ENCODE data around the gene PIWIL4. TPM values are rescaled to one million over a fixed set of nuclear protein-coding genes. Genes with fewer than 3 reads are reported as not detected.
A peak's percentile ranks its signal among the peaks of the same experiment; 100 is the strongest.

The PIWIL4 gene
- total and polyA plus RNA-seq, 9 of the 15 experiments (the other 6 are each of a cell fraction or from before 2014, with no cell fraction given): 6.3 to 17.0 (median 10.8) TPM

- TF ChIP-seq ZBTB1 (CRISPR knock-in tag; IDR thresholded peaks at IDR 0.05; ENCODE audit: borderline replicate concordance, low read depth) (no peak), ZSCAN32 (CRISPR knock-in tag; IDR thresholded peaks at IDR 0.05) (no peak), STAG1 (CRISPR knock-in tag; IDR thresholded peaks at IDR 0.05; ENCODE audit: borderline replicate concordance) (no peak), FOXK1 (CRISPR knock-in tag; IDR thresholded peaks at IDR 0.05; ENCODE audit: borderline replicate concordance) (no peak), KLF1 (tag; IDR thresholded peaks at IDR 0.05) (peak; percentile 49; the same call in 1 of the 2 replicates), ZNF197 (CRISPR knock-in tag; IDR thresholded peaks at IDR 0.05; ENCODE audit: low read depth) (peak; percentile 70; the same call in 1 of the 2 replicates), PYGO2 (tag; IDR thresholded peaks at IDR 0.05) (no peak), TAF7 (tag; IDR thresholded peaks at IDR 0.05) (peak; percentile 53), BRCA1 (IDR thresholded peaks at IDR 0.05) (no peak), BRCA1 (CRISPR knock-in tag; IDR thresholded peaks at IDR 0.05) (no peak), ZNF121 (CRISPR knock-in tag; conservative IDR thresholded peaks at IDR 0.05) (no peak), RFX5 (IDR thresholded peaks at IDR 0.05; ENCODE audit: low read depth, low read length) (no peak), TAF1 (IDR thresholded peaks at IDR 0.05; ENCODE audit: control insufficient read depth, extremely low read depth, insufficient read depth, low read length, severe bottlenecking) (peak; percentile 54), POU5F1 (IDR thresholded peaks at IDR 0.05; ENCODE audit: borderline replicate concordance, low read depth, low read length, partially characterized antibody) (no peak), SNIP1 (IDR thresholded peaks at IDR 0.05; ENCODE audit: low read depth) (no peak), ZKSCAN3 (CRISPR knock-in tag; IDR thresholded peaks at IDR 0.05) (no peak), MYC (IDR thresholded peaks at IDR 0.05; ENCODE audit: low read depth, low read length) (peak; percentile 93), MYC (CRISPR knock-in tag; IDR thresholded peaks at IDR 0.05; ENCODE audit: borderline replicate concordance, low read depth) (peak; percentile 81; the same call in 1 of the 2 replicates), ZHX1 (conservative IDR thresholded peaks at IDR 0.05; ENCODE audit: low read length) (no peak), EP300 (IDR thresholded peaks at IDR 0.05; ENCODE audit: low read length) (no peak), ZBTB12 (CRISPR knock-in tag; IDR thresholded peaks at IDR 0.05) (no peak), EZH2 (IDR thresholded peaks at IDR 0.05; ENCODE audit: borderline replicate concordance, low read depth, low read length) (no peak), FOXJ2 (tag; IDR thresholded peaks at IDR 0.05) (no peak), KDM4B (IDR thresholded peaks at IDR 0.05; ENCODE audit: borderline replicate concordance in 2 of 2, low read depth in 1 of 2) (no peak), ZNF133 (CRISPR knock-in tag; IDR thresholded peaks at IDR 0.05) (no peak)
- TF ChIP-seq, protein P1, sequence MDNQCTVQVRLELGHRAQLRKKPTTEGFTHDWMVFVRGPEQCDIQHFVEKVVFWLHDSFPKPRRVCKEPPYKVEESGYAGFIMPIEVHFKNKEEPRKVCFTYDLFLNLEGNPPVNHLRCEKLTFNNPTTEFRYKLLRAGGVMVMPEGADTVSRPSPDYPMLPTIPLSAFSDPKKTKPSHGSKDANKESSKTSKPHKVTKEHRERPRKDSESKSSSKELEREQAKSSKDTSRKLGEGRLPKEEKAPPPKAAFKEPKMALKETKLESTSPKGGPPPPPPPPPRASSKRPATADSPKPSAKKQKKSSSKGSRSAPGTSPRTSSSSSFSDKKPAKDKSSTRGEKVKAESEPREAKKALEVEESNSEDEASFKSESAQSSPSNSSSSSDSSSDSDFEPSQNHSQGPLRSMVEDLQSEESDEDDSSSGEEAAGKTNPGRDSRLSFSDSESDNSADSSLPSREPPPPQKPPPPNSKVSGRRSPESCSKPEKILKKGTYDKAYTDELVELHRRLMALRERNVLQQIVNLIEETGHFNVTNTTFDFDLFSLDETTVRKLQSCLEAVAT (IDR thresholded peaks at IDR 0.05): no peak
Observed at GRCh38 chr11:94567181-94567670, at the start of gene PIWIL4 (continued).
